Measurements from ENCODE around the gene L3MBTL3.

Gene L3MBTL3

GRCh38 chr6:130027948-130028347 is 9.6 kb downstream of the L3MBTL3 start:
- DNase-seq (ENCODE audit: low spot score): no peak

- no peak for DNase-seq (ENCODE audit: low spot score)
Measured at GRCh38 chr6:130029163-130029562, 10.8 kb downstream of the L3MBTL3 start.

DNA sequence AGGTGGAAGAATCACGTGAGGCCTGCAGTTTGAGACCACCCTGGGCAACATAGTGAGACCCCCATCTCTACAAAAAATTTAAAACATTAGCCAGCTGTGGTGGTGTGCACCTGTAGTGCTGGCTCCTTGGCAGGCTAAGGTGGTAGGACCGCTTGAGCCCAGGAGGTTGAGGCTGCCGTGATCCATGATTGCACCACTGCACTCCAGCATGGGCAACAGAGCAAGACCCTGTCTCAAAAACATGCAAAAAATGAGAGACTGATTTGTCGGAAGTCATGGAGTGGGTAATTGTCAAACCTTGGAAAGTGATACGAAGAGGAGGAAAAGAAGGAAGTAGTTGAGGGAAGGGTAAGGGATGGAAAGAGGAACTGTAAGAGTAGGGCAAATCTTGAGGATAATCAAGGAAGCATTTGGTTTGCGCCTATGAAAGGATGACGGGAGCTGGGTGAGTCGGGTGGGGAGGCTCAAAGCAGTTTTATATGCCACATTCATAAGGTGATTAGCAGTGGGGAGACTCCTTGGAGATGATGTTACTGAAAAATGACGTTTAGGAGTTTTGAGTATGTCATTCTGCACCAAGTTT is 14.5 kb downstream of the L3MBTL3 start:
- no peak for DNase-seq (ENCODE audit: low spot score)

GRCh38 chr6:130033949-130034348 is 15.6 kb downstream of the L3MBTL3 start:
- no peak for DNase-seq (ENCODE audit: low spot score)

GRCh38 chr6:130034378-130035146 is 16.2 kb downstream of the L3MBTL3 start:
- DNase-seq (ENCODE audit: low spot score): peak; percentile 54

DNA sequence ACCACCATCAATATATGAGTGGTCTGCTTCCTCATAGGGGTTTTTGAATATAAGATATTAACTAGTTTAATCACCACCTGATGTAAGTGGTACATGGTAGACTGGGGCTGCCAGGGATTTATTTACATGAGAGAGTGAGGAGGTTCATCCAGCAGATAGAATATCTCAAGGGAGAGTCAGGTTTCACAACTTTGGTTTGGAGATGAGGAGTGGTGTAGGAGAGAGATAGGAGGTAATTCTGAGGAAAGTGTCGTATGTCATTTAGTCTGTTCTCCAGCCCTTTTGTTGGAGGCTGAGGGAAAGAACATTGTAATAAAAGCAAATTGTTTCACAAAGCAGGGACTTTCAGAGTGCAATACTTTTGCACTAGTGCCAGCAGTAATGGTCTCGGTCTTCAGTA is 16.8 kb downstream of the L3MBTL3 start:
- no peak for DNase-seq (ENCODE audit: low spot score)

GRCh38 chr6:130037207-130037811 is 18.9 kb downstream of the L3MBTL3 start:
- peak; percentile 24 for DNase-seq (ENCODE audit: low spot score)

DNA sequence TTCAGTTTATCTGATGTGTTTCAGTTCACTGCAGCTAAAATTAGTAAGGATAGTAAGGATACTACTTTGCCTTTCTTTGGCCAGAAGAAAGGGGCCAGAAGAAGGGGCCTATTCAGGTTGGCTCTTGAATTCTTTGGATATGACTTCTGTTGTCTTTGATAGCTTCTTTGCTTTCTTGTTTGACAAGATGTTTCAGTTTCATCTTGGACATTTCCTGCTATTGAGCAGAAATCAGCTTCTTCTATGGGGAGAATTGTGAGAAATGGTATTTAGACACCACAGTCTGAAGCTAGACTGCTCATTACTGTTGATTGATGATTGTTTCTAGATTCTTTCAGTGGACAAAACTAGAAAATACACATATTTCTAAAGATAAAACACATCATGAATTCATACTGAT is 23.2 kb downstream of the L3MBTL3 start:
- no peak for DNase-seq (ENCODE audit: low spot score)

DNA sequence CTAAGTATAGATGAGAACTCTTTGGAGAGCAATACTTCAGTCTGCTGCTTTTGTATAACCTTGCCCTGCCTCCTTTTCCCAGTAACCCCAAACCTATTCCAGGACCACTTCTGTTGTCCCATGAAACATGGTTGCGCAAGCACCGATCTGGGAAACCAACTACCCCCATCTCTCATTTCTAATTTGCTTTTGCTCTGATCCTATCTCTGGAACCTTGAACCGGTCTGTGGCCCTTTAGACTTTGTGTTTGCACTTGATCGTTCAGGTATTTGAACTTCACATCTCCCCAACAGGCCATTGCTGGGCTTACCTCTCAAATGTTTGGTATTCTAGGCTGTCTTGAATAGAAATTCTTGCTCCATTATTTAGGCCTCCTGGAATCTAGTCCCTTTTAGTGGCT is 25.0 kb downstream of the L3MBTL3 start:
- DNase-seq (ENCODE audit: low spot score): no peak

GRCh38 chr6:130045622-130046021 is 27.2 kb downstream of the L3MBTL3 start:
- no peak for DNase-seq (ENCODE audit: low spot score)

DNA sequence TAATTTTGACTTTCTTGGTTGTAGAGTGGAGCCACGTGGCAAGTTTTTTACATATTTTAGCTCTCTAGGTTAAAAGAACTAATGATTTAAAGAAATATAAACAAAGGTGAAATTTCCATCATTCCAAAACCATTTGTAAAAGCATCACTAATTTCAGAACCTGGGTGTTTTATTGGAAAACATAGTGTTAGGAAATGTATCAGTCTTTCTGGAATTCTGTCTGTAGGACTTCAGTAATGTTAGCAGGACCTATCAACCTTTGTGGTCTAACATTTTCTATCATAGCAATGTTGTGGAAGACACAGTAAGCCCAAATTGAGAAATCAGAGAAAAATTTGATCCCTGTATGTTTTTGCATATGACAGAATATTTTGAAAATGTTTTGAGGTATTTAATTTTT is 28.3 kb downstream of the L3MBTL3 start:
- DNase-seq (ENCODE audit: low spot score): no peak

- DNase-seq (ENCODE audit: low spot score): no peak
Measured at GRCh38 chr6:130047088-130047995, 29.0 kb downstream of the L3MBTL3 start.

GRCh38 chr6:130050230-130050629 is 31.8 kb downstream of the L3MBTL3 start:
- DNase-seq (ENCODE audit: low spot score): no peak

DNA sequence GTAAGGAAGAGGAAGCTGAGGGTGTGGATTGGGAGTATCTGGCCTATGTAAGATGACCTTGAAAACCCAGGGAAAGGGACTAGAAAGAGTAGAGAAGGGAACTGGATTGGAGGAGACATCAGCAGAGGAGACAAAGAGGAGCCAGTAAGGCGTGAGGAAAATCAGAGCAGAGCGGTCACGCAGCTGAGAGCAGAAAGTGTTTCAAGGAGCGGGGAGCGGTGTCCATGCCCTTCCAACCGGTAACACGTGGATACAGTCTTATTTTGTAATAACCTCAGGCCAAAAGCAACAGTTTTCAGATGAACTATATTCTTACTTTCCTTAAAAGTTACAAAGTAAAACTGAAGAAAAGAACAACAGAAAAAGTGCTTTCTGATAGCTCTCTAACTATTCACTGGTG is 36.3 kb downstream of the L3MBTL3 start:
- no peak for DNase-seq (ENCODE audit: low spot score)

GRCh38 chr6:130055271-130055670 is 36.9 kb downstream of the L3MBTL3 start:
- no peak for DNase-seq (ENCODE audit: low spot score)

DNA sequence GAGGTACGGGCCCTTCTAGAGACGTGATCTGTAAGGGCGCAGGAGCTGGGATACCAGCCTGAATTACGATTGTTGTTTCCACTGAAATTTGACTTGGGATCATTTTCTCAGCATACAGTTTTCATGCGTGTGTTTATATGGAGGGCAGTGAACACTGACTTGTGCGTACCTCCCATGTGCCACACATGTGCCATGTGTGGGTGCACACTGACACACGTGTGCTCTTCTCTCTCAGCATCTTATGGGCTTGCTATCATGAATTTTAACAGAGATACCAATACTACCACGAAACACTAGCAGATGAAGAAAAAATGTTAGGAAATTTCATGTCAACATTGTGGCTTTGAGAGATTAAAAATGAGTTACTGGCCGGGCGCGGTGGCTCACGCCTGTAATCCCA is 39.1 kb downstream of the L3MBTL3 start:
- no peak for DNase-seq (ENCODE audit: low spot score)

DNA sequence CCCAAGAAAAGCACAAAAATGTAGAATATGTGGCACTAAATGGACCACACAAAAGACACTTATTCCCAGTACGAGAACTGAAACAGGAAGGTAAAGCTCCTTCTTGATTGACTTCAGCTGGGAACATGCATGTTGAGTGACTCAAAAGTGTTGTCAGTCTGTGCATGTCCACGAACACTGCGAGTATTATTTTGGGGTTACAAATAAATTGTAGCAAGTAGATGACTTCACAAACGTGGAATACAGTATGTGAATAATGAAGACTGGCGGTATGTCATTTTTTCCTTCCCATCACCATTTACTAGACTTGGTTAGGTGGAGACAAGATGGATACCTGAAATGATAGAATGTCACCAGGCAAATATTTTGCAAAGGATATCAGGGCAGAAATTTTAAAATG is 45.4 kb downstream of the L3MBTL3 start:
- DNase-seq (ENCODE audit: low spot score): no peak

- DNase-seq (ENCODE audit: low spot score): no peak
Measured at GRCh38 chr6:130065609-130066156, 47.3 kb downstream of the L3MBTL3 start.

DNA sequence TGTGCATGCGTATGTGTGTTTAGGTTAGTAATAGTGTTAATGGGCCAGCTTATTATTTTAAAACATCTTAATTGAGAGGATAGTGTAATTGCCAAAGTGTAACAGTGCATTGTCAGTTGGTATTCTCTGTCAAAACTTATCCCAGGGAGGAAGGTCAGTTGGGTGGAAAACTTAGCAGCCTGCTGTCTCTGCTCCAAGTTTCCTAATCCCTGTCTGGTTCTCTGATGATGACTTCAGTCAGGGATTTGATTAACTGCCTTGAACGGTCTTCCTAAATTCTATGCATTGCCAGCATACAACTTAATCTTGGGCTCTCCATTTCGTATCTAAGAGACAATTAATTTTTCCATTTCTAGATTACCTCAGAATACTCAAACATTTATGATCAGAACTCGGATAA is 51.1 kb downstream of the L3MBTL3 start:
- DNase-seq (ENCODE audit: low spot score): no peak

DNA sequence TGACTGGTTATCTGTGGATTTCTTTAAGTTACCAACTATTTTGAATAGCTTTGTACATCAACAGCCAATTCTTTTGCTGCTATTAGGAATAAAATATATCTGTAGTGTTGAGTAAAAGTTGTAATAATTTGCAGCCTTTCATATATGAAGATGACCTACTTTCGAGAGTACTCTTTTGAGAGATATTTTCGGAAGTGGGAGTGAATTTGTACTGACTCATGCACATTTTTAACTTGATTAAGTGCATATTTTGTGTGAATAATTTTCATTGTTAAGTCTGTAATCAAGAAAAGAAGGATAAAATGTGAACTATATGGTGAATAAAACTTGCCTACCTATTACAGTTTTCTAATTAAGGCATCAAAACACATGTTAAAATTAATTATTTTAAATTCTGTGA is 51.9 kb downstream of the L3MBTL3 start:
- DNase-seq (ENCODE audit: low spot score): no peak

DNA sequence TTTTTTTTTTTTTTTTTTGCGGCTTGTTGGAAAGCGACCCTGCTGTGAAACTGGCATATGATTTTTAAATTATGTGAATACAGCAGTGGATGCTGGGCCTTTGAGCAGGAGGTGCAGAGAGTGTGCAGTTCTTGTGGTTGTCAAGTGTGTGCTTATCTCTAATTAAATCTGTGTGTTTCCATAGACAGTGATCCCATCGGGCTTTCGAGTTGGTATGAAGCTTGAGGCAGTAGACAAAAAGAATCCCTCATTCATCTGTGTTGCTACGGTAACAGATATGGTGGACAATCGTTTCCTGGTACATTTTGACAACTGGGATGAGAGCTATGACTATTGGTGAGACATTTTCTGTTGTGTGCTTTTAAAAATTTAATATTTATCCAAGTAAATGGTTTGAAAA is 52.4 kb downstream of the L3MBTL3 start:
- no peak for DNase-seq (ENCODE audit: low spot score)

- no peak for DNase-seq (ENCODE audit: low spot score)
Measured at GRCh38 chr6:130075879-130076460, 57.6 kb downstream of the L3MBTL3 start.
